ENCODE results near the gene BANF1.

- TF ChIP-seq POLR2AphosphoS5 (IDR thresholded peaks at IDR 0.05; ENCODE audit: low read depth, low read length) (no peak), FOXP2 (optimal IDR thresholded peaks at IDR 0.05; ENCODE audit: borderline replicate concordance, extremely low read depth, extremely low read length, insufficient read depth) (no peak), REST (IDR thresholded peaks at IDR 0.05; ENCODE audit: insufficient read depth in 1 of 2, low read depth in 2 of 2, low read length in 2 of 2) (no peak)
Measured at GRCh38 chr11:66020212-66020611, 17.9 kb downstream of the BANF1 start.

Data from PFSK-1 (cell line).